Measurements from ENCODE around the gene KRTAP4-16. TPM values are rescaled to one million over a fixed set of nuclear protein-coding genes. Genes with fewer than 3 reads are reported as not detected.
"Not testable (repeated sequence)": the region's sequence is repeated elsewhere in the genome, so short reads cannot be mapped to it uniquely, and the experiment has no call there.

KRTAP4-16 gene
- total RNA-seq (not detected), polyA plus RNA-seq (not detected)
- long read RNA-seq, donor 1 = 0 reads
- long read RNA-seq, donor 2 = 0 reads

- ATAC-seq = no peak
- intact Hi-C loops (cut with DNase I) = no loop called here
- H3K36me3 ChIP-seq (ENCODE audit: insufficient read depth in 1 of 2, low read depth in 1 of 2) = no peaks in the 10 kb centered on the region
- no peaks in the 10 kb centered on the region for H3K4me1 ChIP-seq
- DNase-seq = no peak
- H3K27ac ChIP-seq = no peak within 1 kb of the TSS
- H3K4me3 ChIP-seq = no peak within 1 kb of the TSS
- no peaks in the 10 kb centered on the region for H3K9me3 ChIP-seq
- WGBS, 3 donors = 37 to 48% (median 42%) methylated on average over 8 to 10 of the region's 10 CpGs
- no peak for TF ChIP-seq CTCF (IDR thresholded peaks at IDR 0.05)
- peaks cover 0 to 12% (median 0%) of the 10 kb centered on the region in 3 donors for H3K27me3 ChIP-seq (ENCODE audit: insufficient read depth in 3 of 3, low read length in 2 of 3)
Observed at GRCh38 chr17:41101586-41102259, at the start of gene KRTAP4-16. KRTAP4-16 (minus strand) TSS chr17:41102209; CDS start chr17:41102209, 0 bp downstream.

DNA sequence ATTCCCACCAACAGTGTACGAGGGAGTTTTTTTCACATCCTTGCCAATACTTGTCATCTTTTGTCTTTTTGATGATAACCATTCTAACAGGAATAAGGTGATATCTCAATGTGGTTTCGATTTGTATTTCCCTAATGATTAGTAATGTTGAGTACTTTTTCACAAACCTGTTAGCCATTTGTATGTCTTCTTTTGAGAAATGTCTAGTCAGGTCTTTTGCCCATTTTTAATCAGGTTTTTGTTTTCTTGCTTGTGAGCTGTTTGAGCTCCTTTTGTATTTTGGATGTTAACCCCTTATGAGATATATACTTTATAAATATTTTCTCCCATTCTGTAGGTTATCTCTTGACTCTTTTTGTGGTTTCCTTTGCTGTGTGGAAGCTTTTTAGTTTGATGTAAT, 49.5 kb upstream of the KRTAP4-16 start:
- Histone ChIP-seq H3K27me3 (ENCODE audit: insufficient read depth in 3 of 3, low read length in 2 of 3) (peaks cover 0 to 10% (median 2%) of the 10 kb centered on the region in 3 donors), H3K36me3 (ENCODE audit: insufficient read depth in 1 of 2, low read depth in 1 of 2) (no peaks in the 10 kb centered on the region), H3K4me1 (no peaks in the 10 kb centered on the region), H3K4me3 (no peak overlapping the region), H3K9me3 (no peaks in the 10 kb centered on the region), H3K27ac (no peak overlapping the region)
- intact Hi-C loops (cut with DNase I) = no loop called here
- WGBS, 3 donors = 77 to 82% (median 78%) methylated on average over 2 of the region's 2 CpGs
- ATAC-seq (no peak), DNase-seq (no peak)
- TF ChIP-seq CTCF (IDR thresholded peaks at IDR 0.05) = no peak

DNA sequence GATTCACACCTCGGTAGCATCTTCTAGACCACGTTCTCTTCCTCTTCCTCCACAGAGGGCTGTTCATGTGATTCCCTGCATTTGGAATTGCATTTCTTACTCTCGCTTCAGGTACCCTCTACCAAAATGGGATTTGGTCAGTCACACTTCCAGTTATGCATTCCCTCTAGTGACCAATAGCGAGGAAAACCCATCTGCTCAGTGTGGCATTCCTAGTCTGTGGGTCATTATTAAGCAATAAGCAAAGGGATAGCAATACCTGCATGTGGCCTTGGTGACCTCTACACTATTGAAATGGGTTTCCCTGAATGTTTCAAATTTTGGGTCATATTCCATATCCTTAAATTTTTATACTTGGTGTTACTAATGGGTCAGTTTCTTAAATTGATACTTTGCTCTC, 48.0 kb upstream of the KRTAP4-16 start:
- WGBS, 3 donors = 83 to 88% (median 87%) methylated on average over 4 of the region's 4 CpGs
- intact Hi-C loops (cut with DNase I) = no loop called here

GRCh38 chr17:41149652-41149985, 47.6 kb upstream of the KRTAP4-16 start, which contains the start of gene KRTAP4-5:
KRTAP4-5 (minus strand) TSS chr17:41149825; CDS start chr17:41149767, 58 bp downstream.
- intact Hi-C loops (cut with DNase I) = no loop called here
- H3K27ac ChIP-seq = no peak within 1 kb of the TSS
- H3K4me1 ChIP-seq = no peaks in the 10 kb centered on the region
- no peak for DNase-seq
- TF ChIP-seq CTCF (IDR thresholded peaks at IDR 0.05) = no peak
- H3K27me3 ChIP-seq (ENCODE audit: insufficient read depth in 3 of 3, low read length in 2 of 3) = peaks cover 0 to 2% (median 0%) of the 10 kb centered on the region in 3 donors
- no peaks in the 10 kb centered on the region for H3K9me3 ChIP-seq
- no peak within 1 kb of the TSS for H3K4me3 ChIP-seq
- no peaks in the 10 kb centered on the region for H3K36me3 ChIP-seq (ENCODE audit: insufficient read depth in 1 of 2, low read depth in 1 of 2)
- no peak for ATAC-seq
- WGBS, 3 donors = 55 to 58% (median 56%) methylated on average over 2 of the region's 2 CpGs

More for the DNA sequence above, 48.0 kb upstream of the KRTAP4-16 start:
- H3K9me3 ChIP-seq = no peaks in the 10 kb centered on the region
- no peak overlapping the region for H3K4me3 ChIP-seq
- TF ChIP-seq CTCF (IDR thresholded peaks at IDR 0.05) = no peak
- no peaks in the 10 kb centered on the region for H3K36me3 ChIP-seq (ENCODE audit: insufficient read depth in 1 of 2, low read depth in 1 of 2)
- H3K4me1 ChIP-seq = no peaks in the 10 kb centered on the region
- H3K27ac ChIP-seq = no peak overlapping the region
- no peak for DNase-seq
- ATAC-seq = no peak
- peaks cover 0 to 2% (median 2%) of the 10 kb centered on the region in 3 donors for H3K27me3 ChIP-seq (ENCODE audit: insufficient read depth in 3 of 3, low read length in 2 of 3)

- H3K4me1 ChIP-seq; DNase-seq; H3K4me3 ChIP-seq; H3K9me3 ChIP-seq; H3K27me3 ChIP-seq (ENCODE audit: insufficient read depth in 3 of 3, low read length in 2 of 3); ATAC-seq; intact Hi-C loops (cut with DNase I); H3K36me3 ChIP-seq (ENCODE audit: insufficient read depth in 1 of 2, low read depth in 1 of 2); H3K27ac ChIP-seq: not testable (repeated sequence)
- 74 to 76% (median 75%) methylated on average over 10 of the region's 10 CpGs for WGBS, 3 donors
Observed at GRCh38 chr17:41148971-41149651, 47.1 kb upstream of the KRTAP4-16 start.
